NCI-H2196 treated with DMSO at 0.1 percent for 48 hours (cell line): Measurements from ENCODE around the gene LCN10.

Experiments
- DNase-seq: peaks from one replicate; lab custom pipeline; 2025; ENCODE audit not compliant: unreplicated experiment; lab: John Stamatoyannopoulos, UW

Gene LCN10

DNA sequence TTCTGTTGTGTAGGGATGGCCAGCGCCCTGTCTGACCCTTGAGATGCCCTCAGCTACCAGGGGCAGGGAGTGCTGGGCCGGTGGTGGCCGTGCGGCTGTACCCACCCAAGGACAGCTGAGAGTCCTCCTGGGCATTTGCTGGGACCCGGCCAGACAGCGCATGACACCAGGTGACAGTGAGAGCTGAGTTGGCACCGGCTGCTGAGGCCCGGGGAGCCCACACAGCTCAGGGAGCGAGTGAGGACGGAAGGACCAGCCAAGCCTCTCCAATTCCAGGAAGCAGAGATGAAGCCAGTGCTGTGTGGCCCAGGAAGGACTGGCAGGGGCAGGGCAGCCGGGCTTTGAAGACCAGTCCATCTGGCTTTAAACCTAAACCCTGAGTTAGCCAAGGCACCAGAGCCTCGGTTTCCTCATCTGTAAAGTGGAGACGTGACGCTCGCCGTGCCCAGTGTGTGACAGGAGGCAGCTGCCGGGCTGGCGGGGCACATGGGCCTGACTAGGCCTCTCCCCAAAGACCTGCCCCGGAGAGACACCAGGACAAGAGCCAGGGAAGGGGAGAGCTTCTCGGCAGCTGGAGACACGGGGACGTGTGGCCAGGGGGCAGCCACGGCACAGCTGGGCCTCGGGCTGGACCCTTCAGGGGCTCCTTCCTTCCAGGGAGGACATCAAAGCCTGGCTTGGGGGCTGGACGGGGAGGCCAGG is 52.5 kb downstream of the LCN10 start:
- DNase-seq: peak; percentile 33

- no peak for DNase-seq
These were observed 53.7 kb downstream of the LCN10 start for GRCh38 chr9:136689108-136689460.

GRCh38 chr9:136688274-136689107 is 54.2 kb downstream of the LCN10 start:
- DNase-seq: no peak
